ENCODE data around the gene KSR2. TPM values are rescaled to one million over a fixed set of nuclear protein-coding genes. Genes with fewer than 3 reads are reported as not detected.
A peak's percentile ranks its signal among the peaks of the same experiment; 100 is the strongest.

KSR2 gene
- total RNA-seq, 1 donor from 2014 or later, result 0.30 TPM

- Histone ChIP-seq H4K20me1 (ENCODE audit: low read depth) (no peaks in the 10 kb centered on the region), H3K9me3 (ENCODE audit: low read depth) (no peaks in the 10 kb centered on the region), H3K9ac (no peak overlapping the region), H3K79me2 (ENCODE audit: low read depth) (no peaks in the 10 kb centered on the region), H3K36me3 (no peaks in the 10 kb centered on the region), H3F3A (ENCODE audit: low read depth) (no peaks in the 10 kb centered on the region), H3K4me1 (no peaks in the 10 kb centered on the region), H2AFZ (replicated peaks) (no peak overlapping the region), H3K4me2 (no peak overlapping the region), H3K27ac (no peak overlapping the region), H3K4me3 (no peak overlapping the region), H3K27me3 (no peaks in the 10 kb centered on the region)
- H3K4me3 Mint-ChIP-seq, result no peak overlapping the region
- H3K27me3 Mint-ChIP-seq (ENCODE audit: insufficient read depth, low read depth), result no peaks in the 10 kb centered on the region
- TF ChIP-seq EZH2 (IDR thresholded peaks at IDR 0.05) (no peak), CTCF (IDR thresholded peaks at IDR 0.05) (peak; percentile 14)
- no peak overlapping the region for H3K27ac Mint-ChIP-seq
- no peak for DNase-seq (ENCODE audit: low spot score)
- no peaks in the 10 kb centered on the region for H3K4me1 Mint-ChIP-seq
- no peaks in the 10 kb centered on the region for H3K9me3 Mint-ChIP-seq
- H3K36me3 Mint-ChIP-seq, result no peaks in the 10 kb centered on the region
These were observed 61.6 kb downstream of the KSR2 start for GRCh38 chr12:117907108-117907689.

GRCh38 chr12:117904051-117904450 is 64.7 kb downstream of the KSR2 start:
- no peak overlapping the region for H3K27ac Mint-ChIP-seq
- TF ChIP-seq EZH2phosphoT487 (IDR thresholded peaks at IDR 0.05) (no peak), CTCF (IDR thresholded peaks at IDR 0.05) (no peak), EZH2 (IDR thresholded peaks at IDR 0.05) (no peak)
- no peak for DNase-seq (ENCODE audit: low spot score)
- Histone ChIP-seq H3K36me3 (no peaks in the 10 kb centered on the region), H3K9me3 (ENCODE audit: low read depth) (no peaks in the 10 kb centered on the region), H3K79me2 (ENCODE audit: low read depth) (no peaks in the 10 kb centered on the region), H2AFZ (replicated peaks) (no peak overlapping the region), H3K27me3 (no peaks in the 10 kb centered on the region), H3K4me3 (no peak overlapping the region), H3K4me1 (no peaks in the 10 kb centered on the region), H4K20me1 (ENCODE audit: low read depth) (no peaks in the 10 kb centered on the region), H3F3A (ENCODE audit: low read depth) (no peaks in the 10 kb centered on the region), H3K27ac (no peak overlapping the region), H3K4me2 (no peak overlapping the region), H3K9ac (no peak overlapping the region)
- no peak overlapping the region for H3K4me3 Mint-ChIP-seq
- no peaks in the 10 kb centered on the region for H3K36me3 Mint-ChIP-seq
- no peaks in the 10 kb centered on the region for H3K9me3 Mint-ChIP-seq
- no peaks in the 10 kb centered on the region for H3K4me1 Mint-ChIP-seq
- no peaks in the 10 kb centered on the region for H3K27me3 Mint-ChIP-seq (ENCODE audit: insufficient read depth, low read depth)

GRCh38 chr12:117903110-117903840 is 65.5 kb downstream of the KSR2 start:
- Histone ChIP-seq H3F3A (ENCODE audit: low read depth) (no peaks in the 10 kb centered on the region), H2AFZ (replicated peaks) (no peak overlapping the region), H3K27ac (no peak overlapping the region), H3K4me2 (no peak overlapping the region), H3K9me3 (ENCODE audit: low read depth) (no peaks in the 10 kb centered on the region), H3K9ac (no peak overlapping the region), H3K36me3 (no peaks in the 10 kb centered on the region), H3K4me3 (no peak overlapping the region), H3K27me3 (no peaks in the 10 kb centered on the region), H3K79me2 (ENCODE audit: low read depth) (no peaks in the 10 kb centered on the region), H4K20me1 (ENCODE audit: low read depth) (no peaks in the 10 kb centered on the region), H3K4me1 (no peaks in the 10 kb centered on the region)
- Mint-ChIP-seq H3K36me3 (no peaks in the 10 kb centered on the region), H3K9me3 (no peaks in the 10 kb centered on the region), H3K27ac (no peak overlapping the region), H3K27me3 (ENCODE audit: insufficient read depth, low read depth) (no peaks in the 10 kb centered on the region), H3K4me1 (no peaks in the 10 kb centered on the region), H3K4me3 (no peak overlapping the region)
- no peak for DNase-seq (ENCODE audit: low spot score)
- TF ChIP-seq CTCF (IDR thresholded peaks at IDR 0.05), result no peak
- no peak for TF ChIP-seq EZH2 (IDR thresholded peaks at IDR 0.05)
